Endothelial cell of umbilical vein (primary cell): ENCODE measurements around the gene KAZN. TPM values are rescaled to one million over a fixed set of nuclear protein-coding genes. Genes with fewer than 3 reads are reported as not detected.

ENCODE experiments used
- BruUV-seq: library from RNA; stranded (reverse); fragments of 400-500 nt; replicated peaks from 2 replicates; lab custom pipeline; 2021; lab: Mats Ljungman, UMichigan
- CTCF ChIA-PET: fragments of 300-600, 350-600 bp; sonication (Branson Sonifier 250); formaldehyde crosslinking; loops from one replicate; lab custom pipeline; 2021; ENCODE audit warnings: antibody characterized with exemption, inconsistent platforms; lab: Charles Lee
- POLR2A ChIA-PET: fragments of 300-600, 350-600 bp; sonication (Branson Sonifier 250); formaldehyde crosslinking; loops from one replicate; lab custom pipeline; 2021; ENCODE audit warnings: antibody characterized with exemption, inconsistent platforms; lab: Charles Lee
- DNase-seq: peaks from one replicate; pipeline ENCODE4 v3.0.0-alpha.2; 2011; ENCODE audit warnings: low read depth, low spot score
- FAIRE-seq: peaks from 2 replicates; lab custom pipeline; 2011; peaks lifted over from hg19 to GRCh38; lab: Jason Lieb, UNC
- H2AFZ ChIP-seq: 2 replicates; pipeline ENCODE4 v1.6.0; 2012; ENCODE audit warnings: low read depth, low read length, control low read depth, inconsistent platforms
- H3K27ac ChIP-seq: 2 replicates; pipeline ENCODE4 v1.5.1; 2011; ENCODE audit warnings: low read depth, mild to moderate bottlenecking, control low read depth, low read length, moderate library complexity; ENCODE audit not compliant: insufficient read depth
- H3K27me3 ChIP-seq, 2 experiments: 2 replicates each; pipeline versions ENCODE4 v1.6.0 to v1.6.1; 2011; ENCODE audit warnings: low read length in 2 of 2, mixed read lengths in 1 of 2; ENCODE audit not compliant: control insufficient read depth in 2 of 2, insufficient read depth in 2 of 2
- H3K36me3 ChIP-seq, 2 experiments: 2 replicates in 1 of 2; 3 replicates in 1 of 2; pipeline ENCODE4 v1.5.1; 2011; ENCODE audit warnings: low read length in 2 of 2, mild to moderate bottlenecking in 1 of 2, moderate library complexity in 1 of 2; ENCODE audit not compliant: control insufficient read depth in 2 of 2, insufficient read depth in 2 of 2; ENCODE audit errors: extremely low read depth in 1 of 2
- H3K4me1 ChIP-seq: 3 replicates; pipeline ENCODE4 v1.5.1; 2011; ENCODE audit warnings: mild to moderate bottlenecking, low read length; ENCODE audit not compliant: control insufficient read depth, insufficient read depth; ENCODE audit errors: extremely low read depth
- H3K4me2 ChIP-seq: 2 replicates; pipeline ENCODE4 v1.6.1; 2011; ENCODE audit warnings: low read length, control low read depth, mixed read lengths; ENCODE audit not compliant: insufficient read depth
- H3K4me3 ChIP-seq, 3 experiments: fragments of 200-600 bp in 1 of 3; sonication (generic), shearing (Covaris generic) in 1 of 3; replicated peaks in 1 of 3; 2 replicates each; pipeline ENCODE4 v1.5.1; 2011 to 2016; ENCODE audit warnings: control low read depth in 3 of 3, low read length in 3 of 3, mild to moderate bottlenecking in 2 of 3, inconsistent platforms in 1 of 3, low read depth in 1 of 3, moderate library complexity in 1 of 3; ENCODE audit not compliant: insufficient read depth in 1 of 3
- H3K79me2 ChIP-seq: 2 replicates; pipeline ENCODE4 v1.6.0; 2012; ENCODE audit warnings: low read length, inconsistent platforms; ENCODE audit not compliant: control insufficient read depth, insufficient read depth
- H3K9ac ChIP-seq: replicated peaks from 2 replicates; pipeline ENCODE3; 2011; ENCODE audit warnings: low read length, control low read depth; ENCODE audit not compliant: insufficient read depth; ENCODE audit errors: extremely low read depth
- H3K9me1 ChIP-seq: replicated peaks from 3 replicates; pipeline ENCODE4 v1.6.0; 2011; ENCODE audit warnings: mild to moderate bottlenecking, low read length; ENCODE audit not compliant: control insufficient read depth, insufficient read depth; ENCODE audit errors: extremely low read depth
- H3K9me3 ChIP-seq: replicated peaks from 2 replicates; pipeline ENCODE4 v1.5.1; 2012; ENCODE audit warnings: low read length, inconsistent platforms; ENCODE audit not compliant: control insufficient read depth, insufficient read depth
- H4K20me1 ChIP-seq: replicated peaks from 2 replicates; pipeline ENCODE3; 2011; ENCODE audit warnings: mild to moderate bottlenecking, low read length; ENCODE audit not compliant: control insufficient read depth, insufficient read depth; ENCODE audit errors: extremely low read depth
- CTCF ChIP-seq, 2 donors: IDR thresholded peaks; 1 replicate in 1 of 2; 2 replicates in 1 of 2; pipeline ENCODE4 v1.5.1; 2011; ENCODE audit warnings: low read length in 2 of 2, mild to moderate bottlenecking in 2 of 2, moderate library complexity in 2 of 2, control low read depth in 1 of 2, inconsistent platforms in 1 of 2, low read depth in 1 of 2; ENCODE audit not compliant: insufficient read depth in 1 of 2; ENCODE audit errors: extremely low read depth in 1 of 2
- EZH2 ChIP-seq: IDR thresholded peaks from 2 replicates; pipeline ENCODE4 v1.6.1; 2012; ENCODE audit warnings: borderline replicate concordance, low read depth, mild to moderate bottlenecking, moderate library complexity, low read length, inconsistent platforms; ENCODE audit not compliant: severe bottlenecking
- FOS ChIP-seq: IDR thresholded peaks from 2 replicates; pipeline ENCODE4 v1.6.1; 2011; ENCODE audit warnings: mild to moderate bottlenecking, low read length, moderate library complexity, borderline replicate concordance; ENCODE audit not compliant: insufficient read depth
- GATA2 ChIP-seq: IDR thresholded peaks from 2 replicates; pipeline ENCODE4 v1.7.0; 2011; ENCODE audit warnings: low read depth, mild to moderate bottlenecking, moderate library complexity, mixed read lengths, low read length; ENCODE audit not compliant: insufficient read length, insufficient read depth
- JUN ChIP-seq: IDR thresholded peaks from 2 replicates; pipeline ENCODE4 v1.6.1; 2011; ENCODE audit warnings: borderline replicate concordance, low read depth; ENCODE audit not compliant: insufficient read length, insufficient read depth
- MAX ChIP-seq: IDR thresholded peaks from 2 replicates; pipeline ENCODE4 v1.6.1; 2011; ENCODE audit not compliant: insufficient read depth, insufficient read length
- POLR2A ChIP-seq: IDR thresholded peaks from 2 replicates; pipeline ENCODE4 v1.6.1; 2012; ENCODE audit warnings: low read depth, mild to moderate bottlenecking, control low read depth, low read length
- POLR2AphosphoS5 ChIP-seq: IDR thresholded peaks from 2 replicates; pipeline ENCODE4 v1.6.1; 2012; ENCODE audit warnings: low read depth, mild to moderate bottlenecking, control low read depth, low read length, moderate library complexity; ENCODE audit not compliant: insufficient read depth
- dilution Hi-C: fragments of 300-500 bp; cut with MboI; formaldehyde crosslinking; loops from one replicate; pipeline ENCODE4 v1.15.0; 2019; ENCODE audit warnings: low sequenced_read_pairs; ENCODE audit not compliant: extremely low pct_ligation_motif_present
- intact Hi-C: fragments of 100-400 bp; cut with micrococcal nuclease; formaldehyde crosslinking; loops from one replicate; pipeline ENCODE4 v1.10.0; 2022
- polyA plus RNA-seq, 4 experiments: library from polyadenylated mRNA; depleted of rRNA in 3 of 4; stranded (reverse) in 3 of 4; unstranded in 1 of 4; fragments of >200 nt; gene quantifications; 2 replicates each; pipeline versions ENCODE4 v1.2.1 to v1.2.3, GENCODE V29; 2011 to 2012; ENCODE audit warnings: missing spikeins in 1 of 4
- total RNA-seq: library from RNA; stranded (reverse); gene quantifications from 2 replicates; pipeline ENCODE4 v1.2.3, GENCODE V29; 2021

KAZN gene
- total and polyA plus RNA-seq, 2 donors (not counting 3 experiments of a cell fraction or from before 2014, with no cell fraction given), result 1.6 to 5.8 TPM

- peaks cover 9 to 12% of the 10 kb centered on the region in 2 experiments for H3K27me3 ChIP-seq
- no peak overlapping the region for H3K4me2 ChIP-seq
- no peaks in the 10 kb centered on the region for H3K9me1 ChIP-seq
- TF ChIP-seq MAX (no peak), POLR2A (no peak), POLR2AphosphoS5 (no peak), FOS (no peak), EZH2 (no peak), JUN (no peak), GATA2 (no peak), CTCF (IDR thresholded peaks at IDR 0.05; ENCODE audit: extremely low read depth in 1 of 2, insufficient read depth in 1 of 2, low read depth in 1 of 2, low read length in 2 of 2) (no peak)
- POLR2A ChIA-PET, result no interaction called here
- DNase-seq (no peak), FAIRE-seq (no peak)
- H4K20me1 ChIP-seq, result no peaks in the 10 kb centered on the region
- dilution Hi-C loops, result no loop called here
- no peaks in the 10 kb centered on the region for H3K36me3 ChIP-seq
- no peak overlapping the region for H3K27ac ChIP-seq
- H3K79me2 ChIP-seq, result peaks cover 11% of the 10 kb centered on the region
- H3K9ac ChIP-seq, result no peak overlapping the region
- H2AFZ ChIP-seq, result no peak overlapping the region
- no peaks in the 10 kb centered on the region for H3K9me3 ChIP-seq
- CTCF ChIA-PET, result interaction anchor here (0.8 to 7.8 kb wide), 11 partner anchors 11 to 153 kb away, joined by 3 to 211 read pairs (median 9); no protein-coding TSS in a partner anchor
- no TSS peak for BruUV-seq
- intact Hi-C loops, result loop anchor here (5.0 kb wide), 1 partner anchor 266 kb away; no protein-coding TSS in a partner anchor
- H3K4me1 ChIP-seq, result peaks cover 16% of the 10 kb centered on the region
- H3K4me3 ChIP-seq, result no peak overlapping the region
Observed at GRCh38 chr1:15151377-15151806, 552.9 kb downstream of the KAZN start.
